Measurements from ENCODE around the gene TAF4.
"Not testable (repeated sequence)": the region's sequence is repeated elsewhere in the genome, so short reads cannot be mapped to it uniquely, and the experiment has no call there.

DNA sequence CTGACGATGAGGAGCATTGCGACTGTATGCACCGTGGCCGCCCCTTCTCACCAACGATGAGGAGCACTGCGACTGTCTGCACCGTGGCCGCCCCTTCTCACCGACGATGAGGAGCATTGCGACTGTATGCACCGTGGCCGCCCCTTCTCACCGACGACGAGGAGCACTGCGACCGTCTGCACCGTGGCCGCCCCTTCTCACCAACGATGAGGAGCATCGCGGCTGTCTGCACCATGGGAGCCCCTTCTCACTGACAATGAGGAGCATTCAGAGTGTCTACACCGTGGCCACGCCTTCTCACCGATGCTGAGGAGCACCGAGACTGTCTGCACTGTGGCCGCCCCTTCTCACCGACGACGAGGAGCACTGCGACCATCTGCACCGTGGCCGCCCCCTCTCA, 120.7 kb downstream of the TAF4 start:
- TF ChIP-seq RARB, OSR1, ISL1, CSDC2 (CRISPR knock-in tag; IDR thresholded peaks at IDR 0.05): not testable (repeated sequence)
